GM12872 (cell line): ENCODE measurements around the gene COL4A4.

ENCODE experiments used
- CTCF ChIP-seq: IDR thresholded peaks from 3 replicates; pipeline ENCODE4 v1.5.1; 2011; ENCODE audit warnings: low read depth, mild to moderate bottlenecking, low read length, moderate library complexity; ENCODE audit not compliant: insufficient read depth

COL4A4 gene

GRCh38 chr2:226978300-226978699 lies 185.7 kb downstream of the COL4A4 start:
- TF ChIP-seq CTCF, result no peak

DNA sequence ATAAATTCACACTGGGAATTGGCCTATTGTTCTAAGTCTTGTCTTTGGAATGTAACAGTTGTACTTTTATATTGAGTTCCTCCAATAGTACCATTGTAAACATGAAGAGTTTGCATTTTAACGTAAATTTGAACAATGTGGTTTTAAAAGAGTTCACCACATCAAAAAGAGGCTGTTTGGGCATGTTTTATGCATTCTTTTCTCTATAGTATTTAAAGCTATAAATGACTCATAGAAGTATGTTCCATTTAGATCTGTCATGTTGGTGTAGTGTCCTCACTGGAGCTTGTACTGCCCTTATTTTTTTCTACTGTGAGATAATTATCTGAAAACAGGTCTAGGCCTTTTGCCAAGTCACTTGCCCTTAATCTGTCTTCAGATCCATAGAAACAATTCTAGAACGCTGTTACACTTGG lies 186.2 kb downstream of the COL4A4 start:
- no peak for TF ChIP-seq CTCF

GRCh38 chr2:226973816-226974215 lies 190.2 kb downstream of the COL4A4 start:
- no peak for TF ChIP-seq CTCF

GRCh38 chr2:226971770-226972169 lies 192.2 kb downstream of the COL4A4 start:
- TF ChIP-seq CTCF, result no peak

DNA sequence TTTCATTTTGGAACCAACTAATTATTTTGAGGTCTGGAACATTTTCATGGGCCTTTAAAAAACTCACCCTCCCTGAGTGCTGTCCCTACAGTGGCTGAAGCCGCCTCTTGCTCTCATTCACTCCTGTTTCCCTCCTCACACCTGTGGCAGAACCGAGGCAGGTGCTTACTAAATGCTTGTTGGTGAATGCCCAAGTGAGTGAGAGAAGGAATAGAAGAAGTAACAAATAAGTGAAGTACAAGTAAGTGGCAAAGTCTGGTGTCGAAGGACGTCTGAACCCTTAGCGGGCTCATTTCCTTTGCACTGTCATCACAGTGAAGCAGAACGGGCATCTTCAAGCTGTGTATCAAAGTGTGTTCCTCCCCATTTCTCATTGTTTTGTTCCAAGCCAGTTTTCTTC lies 192.9 kb downstream of the COL4A4 start:
- TF ChIP-seq CTCF, result no peak

GRCh38 chr2:226970362-226970761 lies 193.6 kb downstream of the COL4A4 start:
- TF ChIP-seq CTCF, result no peak

GRCh38 chr2:226969417-226970080 lies 194.5 kb downstream of the COL4A4 start:
- TF ChIP-seq CTCF, result no peak
